Progenitor cell of endocrine pancreas (in vitro differentiated cells): ENCODE data around the gene GDE1. TPM values are rescaled to one million over a fixed set of nuclear protein-coding genes. Genes with fewer than 3 reads are reported as not detected.
A peak's percentile ranks its signal among the peaks of the same experiment; 100 is the strongest.

Experiments
- DNase-seq: peaks from one replicate; pipeline ENCODE4 v3.0.0; 2021; ENCODE audit warnings: low spot score; ENCODE audit not compliant: unreplicated experiment
- H3K27ac Mint-ChIP-seq: 2 replicates; pipeline ENCODE4 v1.8.0; 2021; ENCODE audit warnings: mild to moderate bottlenecking, moderate library complexity, mixed read lengths
- H3K27me3 Mint-ChIP-seq: 2 replicates; pipeline ENCODE4 v1.8.0; 2021; ENCODE audit warnings: mixed read lengths
- H3K36me3 Mint-ChIP-seq: 2 replicates; pipeline ENCODE4 v1.8.0; 2022; ENCODE audit warnings: mixed read lengths; ENCODE audit not compliant: insufficient read depth
- H3K4me1 Mint-ChIP-seq: 2 replicates; pipeline ENCODE4 v1.8.0; 2021; ENCODE audit warnings: low read depth, mixed read lengths
- H3K4me3 Mint-ChIP-seq: 2 replicates; pipeline ENCODE4 v1.8.0; 2021; ENCODE audit warnings: low read depth, mild to moderate bottlenecking, moderate library complexity, mixed read lengths
- H3K9me3 Mint-ChIP-seq: 2 replicates; pipeline ENCODE4 v1.8.0; 2021; ENCODE audit warnings: low read depth, mixed read lengths
- CTCF ChIP-seq: fragments of 200-600 bp; sonication (generic); IDR thresholded peaks from one replicate; pipeline ENCODE4 v1.5.0; 2021; ENCODE audit warnings: antibody characterized with exemption, mild to moderate bottlenecking; ENCODE audit not compliant: unreplicated experiment
- total RNA-seq: library from RNA; stranded (reverse); gene quantifications from 2 replicates; pipeline ENCODE4 v1.2.1, GENCODE V29; 2021

The GDE1 gene
- total RNA-seq, 1 donor from 2014 or later = 116 TPM

- Mint-ChIP-seq H3K4me1 (no peaks in the 10 kb centered on the region), H3K27ac (no peak overlapping the region), H3K36me3 (peaks cover 23% of the 10 kb centered on the region), H3K4me3 (no peak overlapping the region), H3K9me3 (no peaks in the 10 kb centered on the region), H3K27me3 (no peaks in the 10 kb centered on the region)
- TF ChIP-seq CTCF = no peak
- no peak for DNase-seq
Observed at GRCh38 chr16:19497176-19497575, 24.7 kb downstream of the GDE1 start.

DNA sequence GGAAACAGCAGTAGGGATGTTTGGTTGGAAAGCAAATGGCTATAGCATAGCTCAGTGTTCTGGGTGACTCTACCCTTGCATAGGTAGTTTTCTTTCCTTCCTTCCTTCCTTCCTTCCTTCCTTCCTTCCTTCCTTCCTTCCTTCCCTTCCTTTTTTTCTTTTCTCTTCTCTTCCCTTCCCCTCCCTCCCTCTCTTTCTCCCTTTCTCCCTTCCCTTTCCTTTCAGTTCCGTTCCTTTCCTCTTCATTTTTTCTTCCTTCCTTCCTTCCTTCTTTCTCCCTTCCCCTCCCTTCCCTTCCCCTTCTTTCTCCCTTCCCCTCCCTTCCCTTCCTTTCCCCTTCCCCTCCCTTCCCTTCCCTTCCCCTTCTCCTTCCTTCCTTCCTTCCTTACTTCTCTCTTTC lies 31.3 kb downstream of the GDE1 start:
- Mint-ChIP-seq H3K4me3 (no peak overlapping the region), H3K27me3 (no peaks in the 10 kb centered on the region), H3K4me1 (peaks cover 14% of the 10 kb centered on the region), H3K36me3 (peaks cover 16% of the 10 kb centered on the region), H3K27ac (no peak overlapping the region), H3K9me3 (no peaks in the 10 kb centered on the region)
- TF ChIP-seq CTCF = no peak
- DNase-seq = no peak

DNA sequence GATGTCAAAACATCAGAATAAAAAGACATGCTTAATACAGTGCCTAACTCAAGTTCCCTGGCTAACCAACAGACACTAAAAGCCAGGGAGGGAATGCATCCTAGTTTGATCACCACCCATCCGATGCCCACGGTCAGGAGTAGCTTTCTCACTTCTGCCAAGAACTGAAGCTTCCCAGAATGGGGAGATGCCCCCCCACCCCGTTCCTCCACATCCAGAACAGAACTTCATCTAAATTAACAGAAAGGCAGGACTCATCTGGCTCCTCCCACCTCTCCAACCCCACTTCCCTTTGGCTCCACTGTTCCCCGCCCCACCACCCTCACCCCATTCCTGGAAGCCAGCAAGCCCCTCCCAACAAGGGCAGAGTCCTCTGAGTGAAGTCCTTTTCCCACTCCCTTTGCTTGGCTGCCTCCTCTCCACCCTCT lies 33.7 kb downstream of the GDE1 start:
- Mint-ChIP-seq H3K27ac (peak overlapping the region; percentile 3), H3K36me3 (peaks cover 11% of the 10 kb centered on the region), H3K4me1 (peaks cover 14% of the 10 kb centered on the region), H3K27me3 (no peaks in the 10 kb centered on the region), H3K4me3 (no peak overlapping the region), H3K9me3 (no peaks in the 10 kb centered on the region)
- no peak for DNase-seq
- TF ChIP-seq CTCF = no peak

DNA sequence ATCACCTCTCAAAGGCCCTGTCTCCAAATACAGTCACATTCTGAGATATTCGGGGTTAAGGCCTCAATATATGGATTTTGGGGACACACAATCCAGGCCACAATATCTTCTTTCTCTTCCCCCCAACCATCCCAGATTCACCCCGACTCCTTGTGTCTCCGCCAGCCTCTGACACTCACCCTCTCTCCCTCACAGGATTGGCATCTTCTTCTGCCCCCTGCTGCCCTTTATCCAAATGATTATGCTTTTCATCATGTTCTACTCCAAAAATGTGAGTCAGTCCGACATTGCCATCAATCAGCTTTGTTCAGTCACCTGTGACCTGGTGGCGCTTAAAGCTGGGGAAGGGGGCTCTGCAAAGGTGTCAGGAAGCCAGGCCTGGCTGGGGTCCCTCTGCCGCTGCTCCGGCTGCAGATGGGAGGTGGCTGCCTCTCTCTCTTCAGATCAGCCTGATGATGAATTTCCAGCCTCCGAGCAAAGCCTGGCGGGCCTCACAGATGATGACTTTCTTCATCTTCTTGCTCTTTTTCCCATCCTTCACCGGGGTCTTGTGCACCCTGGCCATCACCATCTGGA lies 35.1 kb downstream of the GDE1 start:
- Mint-ChIP-seq H3K27ac (no peak overlapping the region), H3K36me3 (peaks cover 8% of the 10 kb centered on the region), H3K9me3 (no peaks in the 10 kb centered on the region), H3K27me3 (no peaks in the 10 kb centered on the region), H3K4me1 (peaks cover 14% of the 10 kb centered on the region), H3K4me3 (no peak overlapping the region)
- DNase-seq = no peak
- no peak for TF ChIP-seq CTCF

- H3K4me3 Mint-ChIP-seq = no peak overlapping the region
- H3K36me3 Mint-ChIP-seq = peaks cover 8% of the 10 kb centered on the region
- H3K9me3 Mint-ChIP-seq = no peaks in the 10 kb centered on the region
- no peak overlapping the region for H3K27ac Mint-ChIP-seq
- TF ChIP-seq CTCF = no peak
- no peak for DNase-seq
- H3K4me1 Mint-ChIP-seq = peaks cover 14% of the 10 kb centered on the region
- H3K27me3 Mint-ChIP-seq = no peaks in the 10 kb centered on the region
Observed at GRCh38 chr16:19486051-19486450, 35.8 kb downstream of the GDE1 start.
